Non-pigmented ciliary epithelial cell (primary cell): ENCODE measurements around the gene FOSL1.
"Not testable (repeated sequence)": the region's sequence is repeated elsewhere in the genome, so short reads cannot be mapped to it uniquely, and the experiment has no call there.

Source experiments
- DNase-seq: peaks from one replicate; pipeline ENCODE4 v3.0.0-alpha.2; 2010; ENCODE audit warnings: low read depth

The FOSL1 gene

DNA sequence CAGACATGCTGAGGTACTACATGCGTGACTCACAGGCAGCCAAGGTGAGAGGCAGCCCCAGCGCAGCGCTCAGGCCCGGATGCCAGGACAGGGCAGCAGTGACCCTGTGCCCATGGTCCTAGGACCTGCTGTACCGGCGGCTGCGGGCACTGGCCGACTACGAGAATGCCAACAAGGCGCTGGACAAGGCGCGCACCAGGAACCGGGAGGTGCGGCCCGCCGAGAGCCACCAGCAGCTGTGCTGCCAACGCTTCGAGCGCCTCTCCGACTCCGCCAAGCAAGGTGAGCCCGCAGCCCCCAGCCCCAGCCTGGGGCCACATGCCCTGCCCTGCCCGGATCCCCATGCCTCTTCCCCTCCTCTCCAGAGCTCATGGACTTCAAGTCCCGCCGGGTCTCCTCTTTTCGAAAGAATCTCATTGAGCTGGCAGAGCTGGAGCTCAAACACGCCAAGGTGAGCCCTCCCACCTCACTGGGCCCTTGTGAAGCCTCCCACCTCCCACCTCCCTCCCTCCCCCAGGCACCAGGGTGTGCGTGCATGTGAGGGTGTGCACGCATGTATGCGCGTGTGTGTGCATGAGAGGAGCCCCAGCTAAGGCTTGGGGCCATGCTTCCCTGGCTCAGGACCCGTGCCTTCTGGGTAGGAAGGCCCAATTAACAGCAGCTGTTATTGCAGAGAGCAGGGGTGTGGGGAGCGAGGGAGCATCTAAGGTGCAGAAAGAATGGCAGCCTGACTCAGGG is 47.5 kb downstream of the FOSL1 start:
- DNase-seq: no peak

DNA sequence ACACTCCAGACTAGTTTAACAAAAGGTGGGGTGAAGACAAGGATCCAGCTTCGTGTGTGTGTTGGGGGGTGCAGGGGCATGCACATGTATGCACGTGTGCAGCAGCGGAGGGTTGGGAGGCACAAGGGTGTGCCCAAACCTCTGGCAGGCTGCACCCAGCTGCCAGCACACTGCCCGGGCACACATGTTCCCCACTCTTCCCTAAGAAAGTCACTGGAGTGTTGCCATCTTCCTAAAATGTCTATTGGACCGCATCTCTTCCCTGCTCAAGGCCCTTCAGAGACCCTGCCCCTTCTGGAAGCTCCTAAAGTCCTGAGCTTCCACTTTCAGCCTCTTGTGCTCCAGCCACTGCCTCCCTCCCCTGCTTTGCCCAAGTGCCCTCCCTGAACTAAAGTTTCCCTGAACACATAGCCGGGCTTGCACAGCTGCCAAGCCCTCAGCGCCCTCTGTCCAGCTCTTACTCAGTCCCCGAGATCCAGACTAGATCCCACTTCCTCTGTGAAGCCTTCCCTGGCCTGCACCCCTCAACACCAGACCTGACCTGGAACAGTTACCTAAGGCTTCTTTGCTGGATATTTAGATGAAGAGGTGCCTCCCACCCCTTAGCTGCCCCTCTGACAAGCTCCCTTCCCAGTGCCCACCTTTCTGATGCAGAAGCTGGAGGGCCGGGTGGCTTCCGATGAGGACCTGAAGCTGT is 48.2 kb downstream of the FOSL1 start:
- DNase-seq: no peak

DNA sequence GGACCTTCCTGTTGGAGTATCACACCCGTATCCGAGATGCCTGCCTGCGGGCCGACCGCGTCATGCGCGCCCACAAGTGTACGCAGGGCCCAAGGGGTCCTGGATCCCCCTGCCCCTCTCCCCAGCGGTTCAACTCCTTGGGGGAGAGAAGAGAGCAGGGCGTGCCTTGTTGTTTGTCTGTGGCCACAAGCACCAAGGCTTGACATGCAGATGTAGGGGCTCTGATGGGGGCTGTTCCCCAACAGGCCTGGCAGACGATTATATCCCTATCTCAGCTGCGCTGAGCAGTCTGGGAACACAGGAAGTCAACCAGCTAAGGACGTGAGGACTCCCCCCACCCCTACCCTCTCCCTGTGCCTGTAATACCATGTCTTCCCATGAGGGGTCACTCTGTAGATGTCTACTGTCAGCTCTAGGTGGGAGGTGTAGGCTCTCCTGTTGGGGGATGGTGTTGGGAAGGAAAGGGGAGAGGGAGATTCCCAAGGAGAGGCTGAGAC is 49.1 kb downstream of the FOSL1 start:
- no peak for DNase-seq

DNA sequence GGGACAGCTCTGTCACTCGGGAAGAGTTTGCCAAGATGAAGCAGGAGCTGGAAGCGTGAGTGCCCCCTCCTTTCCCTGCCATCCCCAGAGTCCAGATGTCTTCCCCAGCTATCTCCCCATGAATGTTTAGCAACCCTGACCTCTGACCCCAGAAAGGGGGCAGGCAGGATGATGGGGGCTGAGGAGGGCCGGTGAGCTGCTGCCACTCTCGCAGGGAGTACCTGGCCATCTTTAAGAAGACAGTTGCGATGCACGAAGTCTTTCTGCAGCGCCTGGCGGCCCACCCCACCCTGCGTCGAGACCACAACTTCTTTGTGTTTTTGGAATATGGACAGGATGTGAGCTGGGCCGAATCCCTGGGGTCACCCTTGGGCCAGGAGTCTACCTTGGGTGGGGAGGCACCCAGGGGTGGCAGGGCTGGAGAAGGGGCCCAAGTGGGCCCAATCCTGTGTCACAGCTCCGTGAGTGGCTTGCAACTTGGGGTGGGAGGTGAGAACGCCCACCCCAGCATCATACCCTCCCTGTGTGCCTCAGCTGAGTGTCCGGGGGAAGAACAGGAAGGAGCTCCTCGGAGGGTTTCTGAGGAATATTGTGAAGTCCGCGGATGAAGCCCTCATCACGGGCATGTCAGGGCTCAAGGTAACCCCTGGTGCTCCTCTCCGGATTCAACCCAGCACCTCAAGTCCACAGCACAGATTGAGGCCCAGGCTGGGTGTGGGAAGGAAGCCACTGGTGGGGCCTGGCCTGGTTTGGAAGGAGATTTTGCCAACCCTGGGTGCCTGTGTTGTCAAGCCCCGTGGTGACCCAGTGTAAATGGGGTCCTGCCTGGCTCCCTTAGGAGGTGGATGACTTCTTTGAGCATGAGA is 49.7 kb downstream of the FOSL1 start:
- DNase-seq: no peak

DNA sequence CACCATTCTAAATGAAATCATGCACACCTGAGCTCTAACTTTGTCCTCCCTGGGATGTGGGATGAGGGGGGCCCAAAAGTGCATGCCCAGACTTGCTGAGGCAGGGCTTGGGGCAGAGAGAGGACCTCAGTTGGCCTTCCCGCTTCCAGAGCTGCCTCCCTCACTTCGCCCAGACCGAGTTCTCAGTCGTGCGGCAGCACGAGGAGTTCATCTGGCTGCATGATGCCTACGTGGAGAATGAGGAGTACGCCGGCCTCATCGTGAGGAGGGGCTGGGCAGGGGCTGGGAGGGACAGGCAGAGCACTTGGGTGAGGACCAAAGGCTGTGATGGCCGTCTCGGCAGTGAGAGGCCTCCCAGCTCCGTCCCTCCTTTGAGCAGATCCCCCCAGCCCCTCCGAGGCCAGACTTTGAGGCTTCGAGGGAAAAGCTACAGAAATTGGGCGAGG is 50.4 kb downstream of the FOSL1 start:
- DNase-seq: no peak

DNA sequence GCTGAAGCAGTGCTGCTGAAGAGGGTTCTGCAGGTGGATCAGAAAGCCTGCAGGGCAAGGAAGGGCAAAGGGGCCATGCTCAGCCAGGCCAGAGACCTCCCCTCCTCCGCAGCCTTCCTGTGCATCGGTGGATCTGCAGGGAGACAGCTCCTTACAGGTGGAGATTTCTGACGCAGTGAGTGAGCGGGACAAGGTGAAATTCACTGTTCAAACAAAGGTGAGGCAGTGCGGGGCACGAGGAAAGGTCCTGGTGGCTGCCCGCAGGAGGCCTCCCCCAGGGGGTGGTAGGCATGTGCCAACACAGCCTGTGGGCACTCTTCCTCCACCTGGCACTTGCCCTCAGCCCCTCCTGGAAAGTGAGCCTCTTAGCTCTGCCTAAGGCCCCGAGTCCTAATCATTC is 50.8 kb downstream of the FOSL1 start:
- DNase-seq: no peak

DNA sequence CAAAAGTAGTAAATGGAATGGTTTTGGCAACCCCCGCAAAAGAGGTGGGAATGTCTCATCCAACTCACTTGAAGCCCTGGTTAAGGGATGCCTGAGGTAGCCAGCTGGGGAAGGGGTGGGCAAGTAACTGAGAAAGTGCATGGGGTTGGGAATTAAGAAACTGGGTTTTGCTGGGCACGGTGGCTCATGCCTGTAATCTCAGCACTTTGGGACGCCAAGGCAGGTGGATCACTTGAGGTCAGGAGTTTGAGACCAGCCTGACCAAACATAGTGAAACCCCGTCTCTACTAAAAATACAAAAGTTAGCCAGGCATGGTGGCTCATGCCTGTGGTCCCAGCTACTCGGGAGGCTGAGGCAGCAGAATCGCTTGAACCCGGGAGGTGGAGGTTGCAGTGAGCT is 51.5 kb downstream of the FOSL1 start:
- not testable (repeated sequence) for DNase-seq

DNA sequence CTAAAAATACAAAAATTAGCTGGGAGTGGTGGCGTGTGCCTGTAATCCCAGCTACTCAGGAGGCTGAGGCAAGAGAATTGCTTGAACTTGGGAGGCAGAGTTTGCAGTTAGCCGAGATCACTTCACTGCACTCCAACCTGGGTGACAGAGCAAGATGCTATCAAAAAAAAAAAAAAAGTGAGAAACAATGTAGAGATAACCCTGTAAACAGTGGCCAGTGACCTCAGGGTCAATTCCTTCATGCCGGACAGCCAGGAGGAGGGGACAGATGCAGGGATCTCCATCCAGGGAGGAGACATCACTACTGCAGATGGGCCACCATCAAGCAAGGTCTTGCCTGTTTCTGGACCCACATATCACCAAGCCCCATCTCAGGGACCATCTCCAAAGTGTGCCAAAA is 52.4 kb downstream of the FOSL1 start:
- no peak for DNase-seq

DNA sequence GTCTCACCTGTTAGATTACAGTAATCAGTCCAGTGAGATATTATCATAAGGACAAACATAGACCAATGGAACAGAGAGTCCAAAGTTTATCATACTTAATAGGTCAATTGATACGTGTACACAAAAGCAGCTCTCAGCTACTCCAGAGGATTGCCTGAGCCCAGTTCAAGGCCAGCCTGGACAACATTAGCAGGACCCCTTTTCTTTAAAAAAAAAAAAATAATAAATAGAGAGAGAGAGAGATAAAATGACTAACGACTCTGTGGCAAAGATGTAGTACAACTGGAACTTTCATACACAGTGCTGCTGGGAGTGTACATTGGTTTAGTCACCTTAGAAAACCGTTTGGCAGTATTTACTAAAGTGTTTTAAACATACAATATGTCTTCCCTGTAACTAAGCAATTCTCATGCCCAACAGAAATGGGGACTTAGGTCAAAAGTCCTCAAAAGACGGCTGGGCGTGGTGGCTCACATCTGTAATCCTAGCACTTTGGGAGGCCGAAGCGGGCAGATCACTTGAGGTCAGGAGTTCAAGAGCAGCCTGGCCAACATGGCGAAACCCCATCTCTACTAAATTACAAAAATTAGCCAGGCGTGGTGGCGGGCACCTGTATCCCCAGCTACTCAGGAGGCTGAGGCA is 55.8 kb downstream of the FOSL1 start:
- DNase-seq: no peak

DNA sequence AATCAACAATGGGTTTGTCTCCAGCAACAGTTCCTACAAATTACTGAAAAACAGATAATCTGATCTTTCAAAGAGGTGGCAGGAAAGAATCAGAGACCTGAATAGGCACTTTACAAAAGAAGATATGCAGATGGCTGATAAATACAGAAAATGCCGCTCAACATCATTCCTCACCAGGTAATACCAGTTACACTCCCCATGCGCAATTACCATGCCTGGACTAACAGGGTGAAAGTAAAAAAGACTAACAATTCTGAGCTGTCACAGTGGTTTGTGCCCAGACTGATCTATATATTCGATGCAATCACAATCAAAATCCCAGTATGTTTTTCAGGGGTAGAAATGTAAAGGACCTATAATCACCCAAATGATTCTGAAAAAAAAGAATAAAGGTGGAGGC is 56.4 kb downstream of the FOSL1 start:
- DNase-seq: no peak

DNA sequence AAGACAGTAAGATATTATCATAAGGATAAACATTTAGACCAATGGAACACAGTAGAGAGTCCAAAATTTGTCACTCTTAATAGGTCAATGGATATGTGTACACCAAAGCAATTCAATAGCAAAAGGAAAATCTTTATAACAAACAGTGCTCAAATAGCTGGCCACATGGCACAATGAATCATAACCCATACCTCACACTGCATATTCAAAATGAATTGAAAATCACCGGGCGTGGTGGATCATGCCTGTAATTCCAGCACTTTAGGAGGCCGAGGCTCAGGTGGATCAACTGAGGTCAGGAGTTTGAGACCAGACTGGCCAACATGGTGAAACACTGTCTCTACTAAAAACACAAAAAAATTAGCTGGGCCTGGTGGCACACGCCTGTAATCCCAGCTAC is 58.0 kb downstream of the FOSL1 start:
- DNase-seq: no peak
